ENCODE results near the gene SV2B.
A peak's percentile ranks its signal among the peaks of the same experiment; 100 is the strongest.

Gene SV2B, protein sequence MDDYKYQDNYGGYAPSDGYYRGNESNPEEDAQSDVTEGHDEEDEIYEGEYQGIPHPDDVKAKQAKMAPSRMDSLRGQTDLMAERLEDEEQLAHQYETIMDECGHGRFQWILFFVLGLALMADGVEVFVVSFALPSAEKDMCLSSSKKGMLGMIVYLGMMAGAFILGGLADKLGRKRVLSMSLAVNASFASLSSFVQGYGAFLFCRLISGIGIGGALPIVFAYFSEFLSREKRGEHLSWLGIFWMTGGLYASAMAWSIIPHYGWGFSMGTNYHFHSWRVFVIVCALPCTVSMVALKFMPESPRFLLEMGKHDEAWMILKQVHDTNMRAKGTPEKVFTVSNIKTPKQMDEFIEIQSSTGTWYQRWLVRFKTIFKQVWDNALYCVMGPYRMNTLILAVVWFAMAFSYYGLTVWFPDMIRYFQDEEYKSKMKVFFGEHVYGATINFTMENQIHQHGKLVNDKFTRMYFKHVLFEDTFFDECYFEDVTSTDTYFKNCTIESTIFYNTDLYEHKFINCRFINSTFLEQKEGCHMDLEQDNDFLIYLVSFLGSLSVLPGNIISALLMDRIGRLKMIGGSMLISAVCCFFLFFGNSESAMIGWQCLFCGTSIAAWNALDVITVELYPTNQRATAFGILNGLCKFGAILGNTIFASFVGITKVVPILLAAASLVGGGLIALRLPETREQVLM

DNA sequence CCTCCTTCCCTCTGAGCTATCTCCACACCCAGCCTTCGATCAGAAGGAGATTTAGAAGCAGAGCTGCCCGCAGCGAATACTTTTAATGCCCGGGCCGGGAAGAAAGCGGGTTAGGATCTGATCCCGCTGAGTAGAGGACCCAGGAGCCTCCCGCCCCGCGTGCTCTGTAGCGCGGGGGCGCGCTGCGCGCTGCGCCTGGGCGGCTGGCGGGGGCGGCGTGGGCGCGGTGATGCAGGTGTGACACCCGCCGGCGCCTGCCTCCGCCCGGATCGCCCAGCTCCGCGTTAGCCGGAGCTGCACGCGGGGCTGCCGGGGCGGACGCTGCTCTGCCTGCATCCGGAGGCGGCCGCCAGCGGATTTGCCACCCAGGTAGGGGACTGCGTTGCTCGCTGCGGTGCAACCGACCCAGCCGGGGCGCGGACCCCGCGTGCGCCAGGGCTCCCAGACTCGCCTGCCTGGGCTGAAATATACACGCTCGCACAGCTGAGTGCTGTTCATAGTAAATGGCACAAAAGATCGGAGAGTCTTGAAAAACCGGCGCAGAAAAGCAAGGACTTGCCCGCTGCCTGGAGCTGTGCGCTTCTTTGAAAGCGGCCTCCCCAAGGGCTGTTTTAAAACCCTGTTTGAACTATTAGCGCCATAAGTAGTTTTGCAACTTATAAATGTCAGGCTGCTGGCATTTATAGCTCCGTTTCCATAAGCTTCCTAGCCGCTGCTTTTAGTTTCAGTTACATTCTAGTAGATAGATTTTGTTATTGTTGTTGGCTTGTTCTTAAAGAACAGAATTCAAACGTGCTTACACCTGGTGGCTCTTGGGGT lies at the start of gene SV2B:
Gene SV2B (plus strand): TSS at position 263 of the 819 bp plus-strand sequence. CDS start 126,007 bp downstream, outside the sequence.
- peak within 1 kb of the TSS; percentile 38 for H3K4me3 ChIP-seq (ENCODE audit: low read depth, low read length)
- in situ Hi-C loops (cut with HindIII; ENCODE audit: low sequenced_read_pairs): no loop called here
- no peak for DNase-seq (ENCODE audit: low read depth)
- TF ChIP-seq, protein P1, sequence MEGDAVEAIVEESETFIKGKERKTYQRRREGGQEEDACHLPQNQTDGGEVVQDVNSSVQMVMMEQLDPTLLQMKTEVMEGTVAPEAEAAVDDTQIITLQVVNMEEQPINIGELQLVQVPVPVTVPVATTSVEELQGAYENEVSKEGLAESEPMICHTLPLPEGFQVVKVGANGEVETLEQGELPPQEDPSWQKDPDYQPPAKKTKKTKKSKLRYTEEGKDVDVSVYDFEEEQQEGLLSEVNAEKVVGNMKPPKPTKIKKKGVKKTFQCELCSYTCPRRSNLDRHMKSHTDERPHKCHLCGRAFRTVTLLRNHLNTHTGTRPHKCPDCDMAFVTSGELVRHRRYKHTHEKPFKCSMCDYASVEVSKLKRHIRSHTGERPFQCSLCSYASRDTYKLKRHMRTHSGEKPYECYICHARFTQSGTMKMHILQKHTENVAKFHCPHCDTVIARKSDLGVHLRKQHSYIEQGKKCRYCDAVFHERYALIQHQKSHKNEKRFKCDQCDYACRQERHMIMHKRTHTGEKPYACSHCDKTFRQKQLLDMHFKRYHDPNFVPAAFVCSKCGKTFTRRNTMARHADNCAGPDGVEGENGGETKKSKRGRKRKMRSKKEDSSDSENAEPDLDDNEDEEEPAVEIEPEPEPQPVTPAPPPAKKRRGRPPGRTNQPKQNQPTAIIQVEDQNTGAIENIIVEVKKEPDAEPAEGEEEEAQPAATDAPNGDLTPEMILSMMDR (IDR thresholded peaks at IDR 0.05; ENCODE audit: low read depth, low read length, missing control alignments): no peak

DNA sequence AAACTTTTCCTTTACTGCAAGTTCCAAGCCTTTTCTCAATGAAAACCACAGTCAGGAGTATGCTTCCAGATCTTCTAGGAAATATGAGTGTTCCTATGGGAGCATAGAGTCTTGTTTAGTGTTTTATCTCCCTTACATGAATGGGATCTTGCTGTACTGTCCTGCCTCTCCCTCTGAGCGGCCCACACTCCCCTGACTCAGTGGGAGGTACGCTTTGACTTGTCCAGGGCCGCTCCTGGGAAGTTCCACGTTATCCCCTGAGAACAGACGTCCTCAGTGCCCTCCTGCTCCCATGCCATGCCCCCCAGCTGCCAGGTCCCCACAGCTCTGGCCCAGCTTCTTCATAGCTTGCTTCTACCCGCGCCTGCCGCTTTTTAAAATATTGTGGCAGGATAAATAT lies 48.8 kb upstream of the SV2B start:
- in situ Hi-C loops (cut with HindIII; ENCODE audit: low sequenced_read_pairs): no loop called here
- DNase-seq (ENCODE audit: low read depth): no peak
- H3K4me3 ChIP-seq (ENCODE audit: low read depth, low read length): no peak overlapping the region
- TF ChIP-seq, protein P1 (IDR thresholded peaks at IDR 0.05; ENCODE audit: low read depth, low read length, missing control alignments): no peak

DNA sequence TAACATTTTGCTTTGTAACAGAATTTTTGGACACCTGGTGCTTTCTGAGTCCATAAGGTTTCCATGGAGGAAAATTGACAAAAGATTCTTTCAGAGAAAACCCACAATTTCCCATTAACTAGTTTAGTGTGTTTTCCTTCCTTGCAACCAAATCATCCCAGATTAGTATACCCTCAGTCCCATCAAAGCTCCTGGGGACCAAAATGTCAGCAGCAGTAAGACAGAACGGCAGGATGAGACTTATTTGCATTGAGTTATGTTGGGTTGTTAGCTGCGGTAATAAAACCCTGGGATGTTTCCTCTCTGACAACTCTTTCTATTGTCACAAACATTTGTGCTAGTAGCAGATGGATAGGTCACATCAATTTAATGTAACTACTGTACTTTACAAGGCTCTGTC lies 45.2 kb upstream of the SV2B start:
- in situ Hi-C loops (cut with HindIII; ENCODE audit: low sequenced_read_pairs): no loop called here
- TF ChIP-seq, protein P1 (IDR thresholded peaks at IDR 0.05; ENCODE audit: low read depth, low read length, missing control alignments): no peak
- no peak overlapping the region for H3K4me3 ChIP-seq (ENCODE audit: low read depth, low read length)
- DNase-seq (ENCODE audit: low read depth): no peak

DNA sequence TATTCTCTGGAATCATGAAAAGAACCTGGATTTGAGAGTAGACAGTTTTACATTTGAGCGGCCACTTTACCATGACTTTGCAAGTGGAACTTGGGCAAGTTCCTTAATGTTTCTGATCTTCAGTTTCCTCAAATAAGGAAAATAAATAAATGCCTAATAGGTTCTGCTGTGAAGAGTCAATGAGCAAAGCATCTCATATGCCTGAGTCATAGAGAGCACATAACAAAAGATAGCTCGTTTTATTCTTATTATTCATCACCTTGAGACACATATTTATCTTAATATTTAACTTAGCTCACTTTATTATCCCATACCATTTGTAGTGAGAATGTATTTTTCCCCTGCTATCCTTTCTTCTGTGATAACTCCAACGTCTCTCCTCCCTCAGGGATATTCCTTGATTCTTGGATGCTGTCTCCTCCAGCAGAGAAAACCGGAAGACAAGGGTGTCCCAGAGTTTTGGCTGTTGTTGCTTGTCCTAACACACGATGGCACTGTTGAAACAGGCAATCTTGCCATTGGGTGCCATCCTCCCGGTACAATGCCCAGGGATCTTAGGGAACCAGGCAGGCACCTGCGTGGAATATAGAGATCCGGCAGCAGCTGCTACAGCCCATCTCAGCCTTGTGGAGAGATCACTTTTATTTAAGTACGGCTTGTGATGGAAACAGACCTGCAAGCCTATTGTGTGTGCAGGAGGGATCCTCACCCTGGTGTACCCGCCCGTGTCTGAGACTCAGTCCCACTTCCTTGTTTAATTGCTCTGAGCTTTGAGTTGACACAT lies 44.3 kb upstream of the SV2B start:
- DNase-seq (ENCODE audit: low read depth): peak; percentile 16
- TF ChIP-seq, protein P1 (IDR thresholded peaks at IDR 0.05; ENCODE audit: low read depth, low read length, missing control alignments): peak; percentile 71
- H3K4me3 ChIP-seq (ENCODE audit: low read depth, low read length): no peak overlapping the region
- in situ Hi-C loops (cut with HindIII; ENCODE audit: low sequenced_read_pairs): no loop called here

DNA sequence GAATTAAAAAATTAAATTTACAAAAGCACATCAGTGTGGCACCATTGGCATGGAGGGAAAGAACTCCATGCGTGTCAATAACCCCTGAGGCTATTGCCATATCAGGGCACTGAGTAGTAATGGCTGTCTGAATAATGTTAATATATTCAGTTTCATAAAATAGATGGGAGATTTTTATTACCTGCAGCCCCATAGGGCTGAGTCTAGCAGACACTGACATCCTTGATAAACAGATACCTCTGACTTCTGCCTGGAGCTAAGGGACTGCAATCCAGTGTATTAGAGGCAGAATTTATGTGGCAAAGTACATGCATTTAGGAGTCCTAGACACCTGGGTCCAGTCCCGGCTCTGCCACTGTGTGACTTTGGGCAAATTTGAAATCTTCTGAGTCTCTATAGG lies 38.8 kb upstream of the SV2B start:
- TF ChIP-seq, protein P1 (IDR thresholded peaks at IDR 0.05; ENCODE audit: low read depth, low read length, missing control alignments): no peak
- DNase-seq (ENCODE audit: low read depth): no peak
- in situ Hi-C loops (cut with HindIII; ENCODE audit: low sequenced_read_pairs): no loop called here
- no peak overlapping the region for H3K4me3 ChIP-seq (ENCODE audit: low read depth, low read length)
